Measurements from ENCODE around the gene PLAAT4.

DNA sequence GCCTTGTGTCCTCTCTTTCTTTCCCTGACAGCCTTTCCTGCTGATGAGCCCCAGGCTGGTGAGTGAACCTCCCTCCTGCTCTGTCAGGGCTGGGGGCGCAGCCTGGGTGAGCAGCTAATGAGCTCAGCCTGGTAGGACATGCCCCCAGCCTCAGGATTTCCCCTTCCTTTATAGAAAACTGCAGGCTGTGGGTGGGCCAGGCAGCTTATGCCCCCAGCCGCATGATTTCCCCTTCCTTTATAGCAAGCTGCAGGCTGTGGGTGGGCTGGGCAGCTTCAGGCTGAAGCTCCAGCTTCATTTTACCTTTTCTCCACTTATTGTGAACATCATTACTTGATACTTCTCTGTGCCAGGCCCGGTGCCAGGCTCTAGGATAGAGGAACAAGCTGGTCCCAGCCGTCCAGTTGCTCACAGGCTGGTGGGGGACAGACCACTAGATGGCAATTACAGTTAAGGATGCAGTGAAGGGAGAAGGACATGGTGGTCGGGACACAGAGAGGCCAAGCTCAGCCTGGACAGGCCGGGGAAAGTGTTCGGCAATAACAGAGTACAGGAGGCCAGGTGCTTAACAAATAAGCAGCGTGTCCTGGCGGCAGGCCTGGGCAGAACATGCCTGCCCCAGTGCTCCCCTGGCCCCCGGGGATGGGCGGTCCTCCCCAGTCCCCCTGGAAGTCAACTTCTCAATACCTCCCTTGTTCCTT lies 25.4 kb upstream of the PLAAT4 start:
- TF ChIP-seq, protein P1, sequence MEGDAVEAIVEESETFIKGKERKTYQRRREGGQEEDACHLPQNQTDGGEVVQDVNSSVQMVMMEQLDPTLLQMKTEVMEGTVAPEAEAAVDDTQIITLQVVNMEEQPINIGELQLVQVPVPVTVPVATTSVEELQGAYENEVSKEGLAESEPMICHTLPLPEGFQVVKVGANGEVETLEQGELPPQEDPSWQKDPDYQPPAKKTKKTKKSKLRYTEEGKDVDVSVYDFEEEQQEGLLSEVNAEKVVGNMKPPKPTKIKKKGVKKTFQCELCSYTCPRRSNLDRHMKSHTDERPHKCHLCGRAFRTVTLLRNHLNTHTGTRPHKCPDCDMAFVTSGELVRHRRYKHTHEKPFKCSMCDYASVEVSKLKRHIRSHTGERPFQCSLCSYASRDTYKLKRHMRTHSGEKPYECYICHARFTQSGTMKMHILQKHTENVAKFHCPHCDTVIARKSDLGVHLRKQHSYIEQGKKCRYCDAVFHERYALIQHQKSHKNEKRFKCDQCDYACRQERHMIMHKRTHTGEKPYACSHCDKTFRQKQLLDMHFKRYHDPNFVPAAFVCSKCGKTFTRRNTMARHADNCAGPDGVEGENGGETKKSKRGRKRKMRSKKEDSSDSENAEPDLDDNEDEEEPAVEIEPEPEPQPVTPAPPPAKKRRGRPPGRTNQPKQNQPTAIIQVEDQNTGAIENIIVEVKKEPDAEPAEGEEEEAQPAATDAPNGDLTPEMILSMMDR (IDR thresholded peaks at IDR 0.05; ENCODE audit: low read depth, low read length) = no peak
- TF ChIP-seq, protein P2, sequence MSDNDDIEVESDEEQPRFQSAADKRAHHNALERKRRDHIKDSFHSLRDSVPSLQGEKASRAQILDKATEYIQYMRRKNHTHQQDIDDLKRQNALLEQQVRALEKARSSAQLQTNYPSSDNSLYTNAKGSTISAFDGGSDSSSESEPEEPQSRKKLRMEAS (IDR thresholded peaks at IDR 0.05; ENCODE audit: low read depth, low read length) = no peak
- no peak for TF ChIP-seq POLR2A (IDR thresholded peaks at IDR 0.05; ENCODE audit: extremely low read depth, insufficient read length)
- no peak for TF ChIP-seq MYC (IDR thresholded peaks at IDR 0.05; ENCODE audit: low read depth, low read length)
